Activated CD4-positive, alpha-beta T cell treated with anti-CD3 and anti-CD28 coated beads, Interleukin-2, amount 50 U/mL, for 4 hours (primary cell): Measurements from ENCODE around the gene FAM72A.
A peak's percentile ranks its signal among the peaks of the same experiment; 100 is the strongest.
"Not testable (repeated sequence)": the region's sequence is repeated elsewhere in the genome, so short reads cannot be mapped to it uniquely, and the experiment has no call there.

Source experiments
- DNase-seq, 2 experiments: peaks; one replicate each; pipeline ENCODE4 v3.0.0-alpha.2; 2020

FAM72A gene

DNA sequence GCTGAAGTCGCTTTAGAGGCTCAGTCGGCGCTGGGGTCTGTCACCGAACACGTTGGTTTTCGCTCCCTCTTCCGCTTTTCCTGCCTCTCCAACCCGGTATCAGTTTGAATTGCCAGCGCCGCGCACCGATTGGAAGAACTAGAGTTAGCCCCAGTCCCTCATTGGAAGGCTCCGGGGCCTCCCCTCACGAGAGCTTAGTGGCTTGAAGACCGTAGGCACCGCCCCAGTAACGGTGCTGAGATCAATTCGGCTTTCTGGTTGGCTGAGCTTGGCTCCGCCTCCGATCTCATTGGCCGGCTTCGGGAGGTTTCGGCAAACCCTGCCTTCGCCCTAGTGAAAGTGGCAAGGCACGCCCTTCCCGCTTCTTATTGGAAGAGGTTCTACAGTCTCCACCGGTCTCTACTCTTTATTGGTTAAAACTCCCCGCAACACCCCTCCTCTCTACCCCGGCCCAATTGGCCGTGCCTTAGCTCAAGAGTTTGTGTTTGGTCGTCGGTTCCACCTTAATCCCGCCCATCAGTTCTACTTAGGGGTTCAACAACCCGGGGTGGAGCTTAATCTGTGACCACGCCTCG, at the start of gene FAM72A:
TSS of gene FAM72A (minus strand) at position 51 of the 575 bp plus-strand sequence. CDS start 814 bp downstream, outside the sequence.
- peak; percentile 94 for DNase-seq

DNA sequence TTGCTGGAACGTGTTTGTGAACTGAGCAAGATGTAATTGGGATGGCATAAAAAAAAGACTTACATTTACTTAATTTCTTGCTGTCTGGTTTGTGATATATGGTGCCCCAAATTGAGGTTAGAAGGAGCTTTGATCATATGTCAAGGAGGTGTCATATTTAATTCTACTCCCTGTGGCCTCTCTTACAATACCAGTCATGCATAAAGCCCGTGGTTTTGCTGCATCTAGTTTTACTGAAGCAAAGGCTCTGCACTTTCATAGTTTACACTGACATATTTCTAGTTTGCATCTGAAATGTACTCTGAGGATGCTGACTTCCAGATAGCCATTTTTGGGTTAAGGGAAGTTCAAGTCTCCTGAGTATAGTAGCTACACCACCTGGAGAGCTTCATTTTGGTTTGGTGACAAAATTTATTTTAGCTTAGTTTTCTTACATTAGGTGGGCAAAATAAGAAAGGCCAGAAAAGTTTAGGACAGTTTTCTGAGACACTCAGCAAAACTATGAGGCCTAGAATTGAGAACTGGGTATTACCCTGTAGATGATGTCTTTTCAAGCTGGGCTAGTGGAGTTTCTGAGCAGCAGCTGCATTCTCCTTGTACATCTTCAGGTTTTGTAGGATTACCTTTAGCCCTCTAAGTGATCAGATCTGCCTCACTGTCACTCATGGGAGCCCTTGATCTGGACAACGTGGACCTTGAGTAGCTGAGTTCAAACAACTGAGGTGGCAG, 48.5 kb upstream of the FAM72A start:
- DNase-seq = not testable (repeated sequence)

DNA sequence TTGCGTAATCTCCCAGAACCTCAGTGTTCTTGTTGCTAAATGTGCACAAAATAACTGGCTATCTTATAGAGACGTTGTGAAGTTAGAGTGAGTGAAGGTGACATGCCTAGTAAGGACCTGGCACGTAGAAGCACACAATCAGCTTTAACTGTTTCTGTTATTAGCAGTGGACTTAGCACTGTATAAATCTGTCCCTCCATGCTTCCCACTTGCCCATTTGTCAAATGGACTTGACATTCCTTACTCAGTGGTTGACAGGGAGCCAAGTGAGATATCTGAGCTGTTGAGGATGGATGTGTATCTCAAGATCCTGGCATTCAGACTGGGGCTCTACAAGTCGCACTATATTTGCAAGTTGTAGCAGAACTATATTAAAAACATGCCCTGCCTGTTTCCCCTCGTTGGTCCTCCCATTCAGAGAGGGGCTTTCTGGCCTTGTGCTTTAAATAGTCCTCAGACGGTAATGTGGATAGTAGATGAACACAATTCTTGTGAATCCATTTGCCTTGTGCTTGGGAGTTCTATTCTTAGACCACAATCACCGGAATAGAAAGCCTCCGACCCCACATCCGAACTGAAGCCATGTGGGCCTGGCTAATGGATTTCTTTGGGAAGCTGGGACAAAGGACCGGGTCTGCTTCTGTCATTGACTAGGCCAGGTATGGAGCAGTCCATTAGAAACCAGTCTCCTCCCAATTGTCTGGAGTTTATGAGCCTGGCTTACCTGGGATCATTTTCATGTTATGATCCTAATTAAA, 43.7 kb upstream of the FAM72A start:
- DNase-seq = not testable (repeated sequence)

DNA sequence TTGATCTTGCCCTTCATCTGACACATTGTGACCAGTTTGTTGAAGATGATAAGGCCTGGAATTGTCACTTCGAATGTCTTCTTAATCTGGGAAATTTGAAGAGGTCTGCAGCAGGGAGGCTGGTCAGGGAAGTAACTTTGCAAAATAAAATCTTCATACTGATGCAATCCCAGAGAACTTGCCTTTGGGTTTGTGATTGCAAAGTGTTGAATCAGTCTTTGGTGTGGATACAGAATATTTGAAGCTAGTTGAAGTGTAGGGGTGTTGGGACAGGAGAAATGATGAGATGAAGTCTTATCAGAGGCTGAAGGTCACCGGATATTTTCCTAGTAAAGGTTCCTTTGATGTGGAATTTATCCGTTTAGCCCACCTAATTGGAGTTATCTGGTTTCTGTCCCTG, 42.8 kb upstream of the FAM72A start:
- not testable (repeated sequence) for DNase-seq

DNA sequence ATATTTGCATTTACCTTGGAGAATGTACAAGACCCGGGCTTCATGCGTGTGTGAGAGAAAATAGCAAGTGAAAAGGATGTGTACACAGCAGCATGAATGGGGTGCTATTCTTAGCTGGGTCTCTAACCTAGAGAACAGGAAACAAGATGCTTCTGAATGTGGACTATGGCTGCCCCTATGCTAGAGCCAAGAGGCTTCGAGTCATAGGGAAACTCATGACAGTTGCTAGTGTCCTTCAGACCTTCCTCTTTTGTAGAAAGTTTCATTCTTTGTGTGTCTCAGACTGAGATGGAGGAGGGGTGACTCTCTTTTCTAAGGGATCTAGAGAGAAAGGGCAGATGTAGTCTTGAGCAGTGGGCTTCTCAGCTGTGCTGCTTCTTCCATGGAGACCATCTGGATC, 40.7 kb upstream of the FAM72A start:
- not testable (repeated sequence) for DNase-seq

DNA sequence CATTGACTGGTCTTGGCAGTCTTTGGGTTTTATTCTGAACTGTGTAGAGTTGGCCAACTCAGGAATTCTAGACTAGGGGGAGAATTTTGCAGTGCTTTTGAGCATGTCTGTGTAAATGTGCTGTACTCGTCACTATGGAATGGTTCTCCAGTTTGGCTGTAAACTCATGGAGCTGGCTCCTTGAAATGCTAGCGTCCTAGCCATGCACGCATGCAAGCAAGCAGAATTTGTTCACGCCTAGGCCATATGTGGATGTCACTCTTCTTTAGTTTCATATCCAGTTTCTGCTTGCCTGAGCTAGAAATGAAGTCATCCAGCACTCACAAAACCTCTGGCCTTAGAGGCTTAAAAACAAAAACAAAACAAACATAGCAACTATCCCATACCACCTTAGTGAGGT, 37.6 kb upstream of the FAM72A start:
- DNase-seq = not testable (repeated sequence)

DNA sequence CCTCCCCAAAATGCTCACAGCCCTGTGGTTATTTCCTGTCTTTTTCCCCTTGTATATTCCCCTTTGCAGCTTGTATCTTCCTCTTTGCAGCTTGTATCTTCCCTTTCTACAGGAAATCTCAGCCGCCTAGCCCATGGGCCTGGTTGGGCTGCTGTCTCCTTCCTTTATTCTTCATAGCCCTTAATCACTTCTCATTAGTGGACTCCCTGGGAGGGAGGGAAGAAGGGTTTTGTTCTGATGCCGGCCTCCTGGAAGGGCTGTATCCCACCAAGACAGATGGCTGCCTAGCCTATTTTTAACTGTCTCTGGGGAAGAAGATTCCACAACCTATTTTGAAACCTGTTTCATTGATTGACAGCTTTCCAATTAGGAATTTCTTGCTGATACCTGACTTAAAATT, 32.6 kb upstream of the FAM72A start:
- not testable (repeated sequence) for DNase-seq

DNA sequence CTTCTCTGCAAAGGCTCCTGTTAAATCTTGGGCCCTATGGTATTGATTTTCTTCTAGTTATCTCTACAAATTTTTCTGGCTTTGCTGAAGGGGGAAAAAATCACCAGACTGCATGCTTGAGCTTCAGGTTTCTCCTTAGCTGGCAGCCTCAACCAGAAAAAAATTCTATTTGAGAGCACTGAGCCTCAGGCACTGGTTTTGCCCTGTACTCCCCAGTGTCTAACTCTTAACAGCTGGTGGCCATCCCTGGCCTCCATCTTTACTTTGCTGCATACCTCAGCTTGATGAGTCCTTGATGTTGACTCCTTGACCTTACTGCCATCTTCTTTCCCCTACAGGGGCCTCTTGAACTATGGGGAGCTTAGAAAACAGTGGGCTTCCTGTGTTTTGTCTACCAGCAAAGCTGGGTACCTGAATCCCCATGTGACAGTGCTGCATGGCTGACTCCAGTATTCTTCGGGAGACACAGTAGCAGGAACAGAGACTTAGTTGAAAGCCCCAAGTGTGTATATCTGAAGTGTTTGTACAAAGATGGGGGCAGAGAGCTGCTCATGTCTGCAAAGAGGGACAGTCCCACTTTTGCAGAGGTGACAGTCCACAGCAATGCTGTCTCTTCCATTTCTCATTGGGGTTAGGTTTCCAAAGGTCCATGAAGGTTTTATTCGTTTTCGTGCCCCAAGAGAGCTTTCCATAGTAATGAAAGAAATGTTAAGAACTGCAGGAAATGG, 31.7 kb upstream of the FAM72A start:
- not testable (repeated sequence) for DNase-seq

DNA sequence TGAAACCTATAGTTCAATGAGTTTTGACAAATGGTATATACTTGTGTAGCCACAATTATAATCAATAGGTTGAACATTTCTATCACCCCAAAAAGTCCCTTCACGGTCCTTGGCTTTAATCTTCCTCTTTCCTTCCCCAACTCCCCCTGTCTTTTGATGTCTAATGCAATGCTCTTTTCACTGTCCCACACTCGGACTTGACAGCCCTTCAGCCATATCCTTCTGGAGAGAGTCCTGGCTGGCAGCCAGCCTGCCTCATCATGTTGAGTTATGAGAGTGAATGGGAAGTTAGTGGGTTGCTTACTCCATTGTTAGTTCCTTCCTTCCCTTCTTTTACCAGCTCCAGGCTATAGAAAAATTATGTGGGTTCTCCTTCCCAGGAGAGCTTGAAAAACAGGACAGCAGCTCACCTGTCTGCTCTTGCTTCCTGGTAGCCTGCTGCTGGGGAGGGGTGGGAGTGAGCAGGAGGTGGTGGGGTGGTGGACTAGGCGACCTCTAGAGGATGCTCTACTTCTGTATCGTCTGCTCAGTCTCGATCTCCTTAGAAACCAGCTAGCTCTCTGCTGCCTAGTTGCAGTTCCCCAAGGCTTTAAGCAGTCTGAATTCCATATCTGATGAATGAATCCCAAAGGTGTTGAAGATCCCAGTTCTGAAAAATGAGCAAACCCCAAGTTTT, 30.5 kb upstream of the FAM72A start:
- not testable (repeated sequence) for DNase-seq

DNA sequence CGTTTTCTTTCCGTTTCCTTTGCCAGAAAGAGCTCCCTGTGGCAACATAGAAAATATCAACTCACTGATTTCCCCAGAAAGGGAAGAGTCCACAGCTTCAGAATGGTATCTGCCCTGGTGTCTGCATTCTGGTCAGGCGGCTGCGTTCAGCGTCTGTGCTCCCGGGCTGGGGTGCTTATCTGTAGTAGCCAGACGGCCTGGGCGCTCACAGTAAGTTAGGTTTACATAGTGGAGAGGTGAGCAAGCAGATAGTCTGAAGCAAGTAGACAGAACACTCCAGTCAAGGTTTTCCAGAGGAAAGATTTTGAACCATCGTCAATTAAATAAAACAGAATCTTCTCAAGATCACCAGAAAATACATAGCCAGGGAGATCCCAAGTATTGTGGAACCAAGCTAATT, 29.4 kb upstream of the FAM72A start:
- not testable (repeated sequence) for DNase-seq

DNA sequence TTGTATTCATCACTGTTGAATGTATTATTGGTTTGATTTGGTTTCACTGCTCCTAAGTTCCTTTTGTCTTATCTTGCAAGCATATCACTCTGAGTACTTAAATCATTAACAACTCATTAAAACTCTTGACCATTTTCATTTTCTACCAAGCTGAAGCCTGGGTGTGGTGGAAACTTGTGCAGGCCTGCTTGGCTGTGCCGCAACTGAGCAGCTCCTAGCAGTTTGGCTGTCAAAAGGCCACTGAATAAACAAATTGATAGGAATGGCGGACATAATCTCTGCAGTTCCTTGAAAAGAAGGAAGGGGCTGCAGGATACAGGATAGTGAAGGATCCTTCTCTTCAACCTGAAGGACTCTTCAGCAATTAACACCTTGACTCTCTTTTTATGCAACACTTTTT, 26.6 kb upstream of the FAM72A start:
- not testable (repeated sequence) for DNase-seq

DNA sequence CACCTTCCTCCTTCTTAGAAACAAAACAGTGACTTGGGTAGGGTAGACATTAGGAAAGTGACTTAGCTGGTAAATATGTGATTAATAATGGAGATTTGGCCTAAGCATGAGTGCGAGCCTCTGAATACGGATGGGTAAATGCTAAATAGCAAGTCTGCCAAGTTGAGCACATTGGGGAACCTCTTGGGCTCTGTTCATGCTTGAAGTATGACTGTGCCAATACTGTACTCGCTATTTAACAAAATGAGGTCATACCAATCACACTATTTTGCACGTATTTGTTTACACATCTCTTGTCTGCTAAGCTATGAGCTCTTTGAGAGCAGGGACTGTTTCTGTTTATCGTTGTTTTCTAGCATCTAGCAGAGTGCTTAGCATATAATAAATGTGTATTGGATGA, 24.2 kb upstream of the FAM72A start:
- DNase-seq = not testable (repeated sequence)

DNA sequence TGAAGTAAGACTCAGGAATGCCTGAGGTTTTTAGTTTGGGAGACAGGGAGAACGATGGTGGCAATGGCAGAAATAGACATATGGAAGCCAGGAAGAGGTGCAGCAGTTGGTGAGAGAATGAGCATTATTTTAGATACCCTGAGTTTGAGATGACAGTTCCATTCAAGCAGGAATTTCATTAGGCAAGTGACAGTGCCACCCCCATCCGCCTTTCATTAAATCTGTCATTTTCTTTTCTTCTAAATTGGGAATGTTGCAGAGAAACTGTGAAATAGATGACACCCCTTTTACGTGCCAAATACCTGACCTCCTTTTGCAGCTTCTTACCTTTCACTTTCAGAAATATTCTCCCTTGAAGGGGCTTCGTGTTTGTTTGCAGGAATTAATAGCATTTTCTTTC, 22.7 kb upstream of the FAM72A start:
- DNase-seq = not testable (repeated sequence)

DNA sequence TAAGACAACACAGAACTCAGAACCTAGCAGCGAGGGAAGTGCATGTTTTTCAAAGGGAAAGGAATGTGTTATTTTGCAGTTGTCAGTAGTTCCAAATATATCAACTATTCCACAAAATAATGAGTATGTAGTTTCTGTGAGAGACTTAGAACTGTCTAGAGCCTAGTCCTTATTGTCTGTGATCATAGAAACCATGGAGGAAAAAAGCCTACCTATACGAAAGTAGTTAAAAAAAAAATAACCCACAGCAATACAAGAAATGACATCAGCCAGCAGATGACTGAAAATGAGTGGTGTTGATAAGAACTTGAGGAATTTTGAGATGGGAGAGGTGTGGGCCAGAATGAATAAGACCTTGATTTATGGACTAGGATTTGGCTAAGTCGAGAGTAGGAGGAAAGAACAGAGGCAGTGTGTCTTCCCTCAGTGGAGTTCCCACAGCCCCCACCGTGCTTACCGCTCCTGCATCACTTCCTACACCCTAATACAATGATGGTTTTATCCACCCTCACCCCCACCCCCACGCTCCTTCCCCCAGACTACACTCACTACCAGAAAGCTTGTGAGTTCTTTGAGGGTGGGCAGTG, 21.6 kb upstream of the FAM72A start:
- not testable (repeated sequence) for DNase-seq

DNA sequence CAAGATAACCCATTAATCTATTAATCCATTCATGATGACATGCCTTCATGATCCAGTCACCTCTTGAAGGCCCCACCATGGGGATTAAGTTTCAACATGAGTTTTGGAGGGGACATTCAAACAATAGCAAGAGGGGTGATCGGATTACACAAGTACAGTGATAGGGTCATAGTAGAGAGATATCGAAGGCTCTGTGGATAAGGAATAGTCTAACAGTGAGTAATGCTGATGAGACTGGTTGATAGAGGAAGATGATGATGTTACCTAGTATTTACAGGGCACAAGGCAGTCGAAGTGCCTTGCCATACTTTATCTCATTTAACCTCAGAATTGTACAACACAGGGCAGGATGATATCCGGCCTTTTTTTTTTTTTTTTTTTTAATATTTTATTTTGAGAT, 18.9 kb upstream of the FAM72A start:
- not testable (repeated sequence) for DNase-seq

DNA sequence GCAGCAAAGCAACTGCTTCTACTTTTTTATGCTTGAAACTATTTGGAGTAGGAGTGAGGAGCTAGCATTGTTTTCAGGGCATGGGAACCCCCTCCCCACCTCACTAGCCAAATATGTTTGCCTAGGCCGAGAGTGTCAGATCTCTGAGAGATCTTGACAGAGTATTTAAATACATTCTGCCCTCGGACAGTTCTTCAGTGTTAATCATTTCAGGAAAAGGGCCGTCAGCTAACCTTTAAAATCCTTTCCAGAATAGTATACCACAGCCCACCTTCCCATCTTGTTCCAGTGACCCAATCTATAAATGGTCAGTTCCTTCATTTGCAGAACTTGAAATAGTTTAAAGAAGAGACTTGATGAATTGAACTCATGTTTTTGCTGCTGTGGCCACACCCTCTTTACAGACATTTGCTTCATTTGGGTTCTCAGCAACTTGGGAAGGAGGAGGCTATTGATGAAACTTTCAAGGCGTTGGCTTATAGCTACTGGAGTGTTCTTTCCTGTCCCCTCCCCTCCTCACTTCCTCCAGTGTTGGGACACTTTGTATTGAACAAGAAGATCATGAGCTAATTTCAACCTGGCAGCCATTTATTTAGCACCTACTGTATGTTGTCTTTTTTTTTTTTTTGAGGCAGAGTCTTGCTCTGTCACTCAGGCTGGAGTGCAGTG, 17.8 kb upstream of the FAM72A start:
- DNase-seq = not testable (repeated sequence)

DNA sequence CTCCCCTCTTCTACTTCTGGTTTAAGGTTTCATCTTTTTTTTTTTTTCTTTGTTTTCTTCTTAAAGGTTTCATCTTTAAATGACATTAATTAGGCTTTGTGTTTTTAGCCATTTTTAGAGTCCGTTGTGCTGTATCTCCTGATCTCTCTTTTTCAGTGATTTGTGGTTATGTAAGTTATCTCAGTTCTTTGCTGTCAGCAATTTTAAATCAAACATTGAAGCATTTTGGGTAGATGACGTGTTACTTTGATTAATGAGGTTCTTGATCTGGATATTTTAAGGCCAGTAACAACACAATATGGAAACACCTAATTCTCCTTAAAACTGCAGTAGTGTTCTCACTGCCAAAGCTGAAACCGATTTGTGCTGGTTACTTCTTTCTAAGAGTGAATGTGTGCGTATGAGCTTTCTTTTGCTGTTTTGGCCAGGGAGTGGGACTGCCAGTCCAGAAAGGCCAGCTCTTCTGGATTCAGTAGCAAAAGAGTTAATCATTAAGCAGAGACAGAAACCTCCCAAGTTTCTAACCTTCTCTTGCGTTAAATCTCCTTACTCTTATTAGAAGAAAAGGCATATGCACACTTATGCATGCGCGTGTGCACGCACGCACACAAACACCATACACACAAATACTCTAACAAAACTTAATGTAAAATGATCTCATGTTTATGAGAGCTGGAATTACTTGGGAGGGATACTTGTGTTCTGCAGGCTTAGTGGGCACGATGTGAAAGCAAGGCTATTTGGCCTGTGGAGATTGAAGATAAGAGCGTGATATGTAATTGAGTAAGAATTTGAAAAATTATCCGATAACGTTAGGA, 17.1 kb upstream of the FAM72A start:
- DNase-seq = not testable (repeated sequence)

DNA sequence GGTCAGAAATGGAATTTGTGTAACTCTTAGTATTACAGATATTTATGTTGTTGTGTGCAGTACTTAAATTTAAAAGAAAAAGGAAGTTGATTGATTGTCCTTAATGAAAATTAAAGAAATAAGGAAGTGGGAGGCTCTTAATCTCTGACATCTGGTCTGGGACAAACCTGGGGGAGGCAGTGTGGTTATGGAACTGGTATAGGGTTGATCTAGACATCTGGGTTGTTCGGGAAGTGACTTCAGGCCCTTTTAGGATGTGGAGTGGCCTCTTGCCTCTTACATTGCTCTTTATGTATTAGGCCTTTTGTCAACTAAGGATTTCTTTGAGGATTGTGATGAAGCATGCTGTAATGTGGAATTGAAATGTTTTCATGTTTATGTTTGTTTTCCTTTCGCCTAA, 16.1 kb upstream of the FAM72A start:
- not testable (repeated sequence) for DNase-seq

DNA sequence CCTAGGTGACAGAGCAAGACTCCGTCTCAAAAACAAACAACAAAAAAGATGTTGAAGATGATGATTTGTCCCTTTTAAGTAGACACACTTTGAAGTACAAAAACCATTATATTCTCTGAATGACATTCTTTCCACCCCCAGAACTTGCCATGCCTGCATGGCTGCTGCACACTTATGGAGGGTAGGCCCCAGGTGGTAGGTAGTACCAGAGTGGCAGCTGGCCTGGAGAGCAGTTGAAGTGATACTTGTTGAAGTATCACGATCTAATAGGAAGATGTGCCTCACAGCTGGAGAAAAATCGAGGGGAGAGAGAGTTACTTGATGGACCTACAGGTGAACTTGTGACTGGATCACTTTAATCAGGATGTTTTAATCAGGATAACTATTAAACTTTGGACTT, 15.6 kb upstream of the FAM72A start:
- not testable (repeated sequence) for DNase-seq

DNA sequence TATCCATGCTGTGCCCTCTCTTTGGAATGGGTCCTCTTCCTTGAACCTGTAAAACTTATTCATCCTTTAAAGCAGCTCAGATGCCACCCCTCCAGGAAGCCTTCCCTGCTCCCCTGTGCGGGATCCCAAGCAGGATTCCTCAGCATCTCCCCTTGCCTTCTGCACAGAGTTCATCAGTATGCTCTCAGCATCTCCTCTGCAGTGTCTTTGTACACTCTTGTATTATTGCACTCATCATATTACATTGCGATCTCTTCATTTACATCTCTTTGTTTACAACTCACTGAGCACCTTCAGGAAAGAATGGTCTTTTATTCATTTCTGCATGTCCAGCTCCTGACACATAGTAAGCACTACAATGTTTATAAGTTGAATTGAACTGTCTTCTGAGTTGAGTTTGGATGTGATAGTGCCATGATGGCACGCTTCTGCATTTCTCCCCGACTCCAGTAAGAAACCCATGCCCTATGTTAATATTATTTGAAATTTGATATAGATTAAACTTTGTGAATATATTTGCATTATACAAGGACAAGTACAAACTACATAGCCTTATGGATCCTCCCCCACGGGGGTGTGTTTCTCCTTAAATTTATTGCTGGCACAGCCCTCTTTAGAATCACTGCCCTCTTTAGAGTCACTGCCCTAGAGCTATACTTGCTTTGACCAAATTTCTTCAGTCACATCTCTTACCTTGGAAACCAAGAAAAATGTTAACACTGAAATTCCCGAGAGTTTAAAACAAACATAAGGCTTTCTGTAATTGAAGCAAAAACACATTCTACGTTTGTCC, 13.2 kb upstream of the FAM72A start:
- not testable (repeated sequence) for DNase-seq
